Measurements from ENCODE around the gene PCNT.

GRCh38 chr21:46284733-46285132 lies 39.2 kb upstream of the PCNT start:
- no peak for TF ChIP-seq KDM5A (IDR thresholded peaks at IDR 0.05; ENCODE audit: low read length)
- TF ChIP-seq CTCF (IDR thresholded peaks at IDR 0.05; ENCODE audit: control extremely low read depth in 1 of 3, insufficient read depth in 1 of 3, low read depth in 1 of 3, low read length in 3 of 3) = no peak
- TF ChIP-seq CBX5 (IDR thresholded peaks at IDR 0.05; ENCODE audit: low read depth, low read length) = no peak
- no peak for TF ChIP-seq ZNF274 (IDR thresholded peaks at IDR 0.05; ENCODE audit: borderline replicate concordance, extremely low read depth, low read length)
- no peak for TF ChIP-seq SP1 (IDR thresholded peaks at IDR 0.05; ENCODE audit: low read depth, low read length)
- no peak for TF ChIP-seq MAX (IDR thresholded peaks at IDR 0.05)
- TF ChIP-seq POLR2A (IDR thresholded peaks at IDR 0.05; ENCODE audit: control extremely low read depth in 1 of 2, low read depth in 2 of 2, low read length in 2 of 2) = no peak
- no peak for TF ChIP-seq EZH2 (IDR thresholded peaks at IDR 0.05; ENCODE audit: low read depth, low read length, severe bottlenecking)
- no peak for TF ChIP-seq EP300 (IDR thresholded peaks at IDR 0.05; ENCODE audit: borderline replicate concordance in 1 of 2, low read depth in 2 of 2, low read length in 2 of 2)
